GM21381 (cell line): ENCODE results near the gene NFIA.

Experiments
- ATAC-seq: cut with Tn5 transposase; IDR thresholded peaks from one replicate; pipeline ENCODE4 v1.9.1; 2021; ENCODE audit warnings: mild to moderate bottlenecking, moderate library complexity; ENCODE audit not compliant: unreplicated experiment

The NFIA gene

DNA sequence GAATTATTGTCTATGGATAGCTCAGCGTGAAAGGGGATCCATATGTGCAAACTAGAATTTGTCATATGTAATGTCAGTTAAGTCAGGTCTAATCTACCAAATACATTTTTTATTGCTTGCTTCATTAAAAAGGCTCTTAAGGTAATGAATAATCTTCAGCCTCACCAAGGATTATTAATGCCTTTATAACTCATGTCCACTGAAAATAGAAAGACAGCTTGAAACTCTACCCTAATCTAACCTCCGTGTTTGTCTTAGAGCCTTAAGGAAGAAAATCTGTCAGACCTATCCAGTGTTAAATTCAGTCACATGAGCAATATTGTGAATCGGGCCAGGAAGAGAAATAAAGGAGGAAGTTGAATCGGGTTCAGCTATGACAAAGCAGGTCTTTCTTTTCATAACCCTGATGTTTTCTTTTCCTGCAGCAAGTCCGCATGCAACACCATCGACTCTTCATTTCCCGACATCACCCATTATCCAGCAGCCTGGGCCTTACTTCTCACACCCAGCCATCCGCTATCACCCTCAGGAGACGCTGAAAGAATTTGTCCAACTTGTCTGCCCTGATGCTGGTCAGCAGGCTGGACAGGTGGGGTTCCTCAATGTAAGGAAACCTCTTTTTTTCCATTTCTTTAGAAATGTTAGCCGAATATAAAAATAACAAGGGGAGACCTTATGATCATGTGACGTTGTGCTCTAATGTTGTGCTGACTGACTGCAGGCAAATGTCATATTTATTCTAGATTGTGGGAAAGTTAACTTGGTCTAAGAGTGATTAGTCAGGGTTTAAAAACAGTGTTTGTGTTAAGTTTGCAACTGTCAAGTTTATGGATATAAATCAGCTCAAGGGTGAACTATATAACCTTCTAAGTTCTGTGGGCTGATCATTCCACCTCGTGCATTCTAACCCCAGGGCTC, 321.6 kb downstream of the NFIA start:
- ATAC-seq: no peak

DNA sequence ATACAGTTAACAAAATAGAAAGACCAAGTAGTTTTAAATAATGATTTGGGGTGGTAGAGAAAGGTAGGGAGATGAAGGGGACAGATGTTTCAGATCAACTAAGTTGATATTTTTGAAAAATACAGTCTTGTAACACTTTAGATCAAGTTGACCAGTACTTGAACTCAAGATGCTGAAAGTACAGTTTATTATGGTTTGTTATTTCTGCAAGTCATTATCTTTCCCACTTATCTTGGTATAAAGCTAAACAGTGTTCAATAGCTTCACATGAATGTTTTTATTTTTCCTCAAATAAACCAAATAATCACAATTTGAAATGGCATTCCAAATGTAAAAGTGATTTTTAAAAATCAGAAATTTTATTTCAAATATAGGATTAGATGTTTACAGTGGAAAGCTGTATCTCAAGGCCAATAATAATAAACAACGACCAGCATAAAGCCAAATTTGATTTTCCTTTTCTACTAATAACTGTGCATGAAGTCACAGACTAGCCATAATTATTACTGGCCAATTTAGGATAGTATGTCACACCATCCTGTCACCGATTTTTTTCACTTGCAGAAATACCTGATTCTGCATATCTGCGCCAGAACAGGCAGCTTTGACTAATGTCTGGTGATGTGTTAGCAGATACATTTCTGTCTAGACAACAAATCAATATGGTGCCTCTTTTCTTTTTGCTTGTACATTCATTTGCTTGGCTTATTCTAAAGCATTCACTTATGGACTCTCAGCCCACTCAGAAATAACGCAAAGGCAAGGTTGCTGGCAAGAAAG, 322.4 kb downstream of the NFIA start:
- ATAC-seq: no peak

DNA sequence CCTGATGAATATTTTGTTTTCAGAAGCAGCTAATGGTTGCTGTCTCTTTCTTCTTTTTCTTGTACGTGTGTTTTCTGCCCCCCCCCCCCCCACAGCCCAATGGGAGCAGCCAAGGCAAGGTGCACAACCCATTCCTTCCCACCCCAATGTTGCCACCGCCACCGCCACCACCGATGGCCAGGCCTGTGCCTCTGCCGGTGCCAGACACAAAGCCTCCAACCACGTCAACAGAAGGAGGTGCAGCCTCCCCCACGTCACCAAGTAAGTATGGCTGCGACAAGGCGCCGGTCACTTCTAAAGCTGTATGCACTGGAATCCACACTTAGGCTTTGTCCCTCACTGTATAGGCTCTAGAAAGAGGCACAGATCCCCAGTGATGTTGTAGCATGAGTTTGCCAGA, 324.1 kb downstream of the NFIA start:
- ATAC-seq: no peak

DNA sequence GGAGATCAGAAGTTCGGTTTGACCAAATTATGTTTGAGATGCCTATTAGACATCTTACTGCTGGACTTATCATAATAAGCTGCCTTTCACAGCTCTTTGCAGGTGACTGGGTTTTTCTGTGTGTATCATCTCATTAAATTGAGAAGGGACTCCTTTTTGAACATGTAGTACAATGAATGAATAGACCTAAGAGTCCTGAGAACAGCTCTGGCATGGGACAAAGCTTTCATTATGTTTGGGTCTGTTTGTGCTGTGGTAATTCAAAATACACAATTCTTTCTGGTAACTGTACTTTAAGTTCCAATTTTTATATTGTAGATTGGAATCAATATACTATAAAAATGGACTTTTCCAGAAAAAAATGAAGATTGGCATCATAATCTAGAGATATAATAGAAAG, 330.2 kb downstream of the NFIA start:
- no peak for ATAC-seq

DNA sequence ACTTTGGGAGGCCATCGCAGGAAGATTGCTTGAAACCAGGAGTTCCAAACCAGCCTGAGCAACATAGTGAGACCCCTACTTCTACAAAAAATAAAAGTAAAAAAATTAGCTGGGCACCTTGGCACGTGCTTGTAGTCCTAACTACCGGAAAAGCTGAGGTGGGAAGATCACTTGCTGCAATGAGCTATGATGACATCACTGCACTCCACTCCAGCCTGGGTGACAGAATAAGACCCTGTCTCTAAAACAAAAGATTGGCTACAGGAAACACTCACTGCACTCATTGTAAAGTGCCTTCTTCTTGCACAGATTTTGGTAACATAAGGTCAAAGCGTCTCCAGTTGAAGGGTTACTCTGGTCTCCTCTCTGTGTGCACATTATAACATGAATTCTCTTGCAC, 336.8 kb downstream of the NFIA start:
- ATAC-seq: no peak

DNA sequence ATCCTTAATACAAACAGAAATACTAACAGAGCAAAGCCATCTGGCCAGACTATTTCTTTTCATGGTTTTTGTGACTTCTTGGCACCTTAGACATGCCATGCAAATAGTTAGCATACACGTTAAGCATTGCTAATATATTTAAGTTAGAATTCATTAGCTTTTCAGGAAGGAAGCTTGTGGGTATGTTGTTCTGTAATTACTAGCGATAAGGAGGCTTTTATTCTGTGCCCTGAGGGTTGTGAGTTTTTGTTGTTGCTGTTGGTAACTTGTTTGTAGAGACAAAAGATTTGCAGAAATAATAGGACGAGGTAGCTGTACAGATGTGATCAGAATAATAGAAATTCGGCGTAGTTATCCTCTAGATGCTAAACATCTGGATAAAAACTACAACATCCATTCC, 337.3 kb downstream of the NFIA start:
- ATAC-seq: no peak

DNA sequence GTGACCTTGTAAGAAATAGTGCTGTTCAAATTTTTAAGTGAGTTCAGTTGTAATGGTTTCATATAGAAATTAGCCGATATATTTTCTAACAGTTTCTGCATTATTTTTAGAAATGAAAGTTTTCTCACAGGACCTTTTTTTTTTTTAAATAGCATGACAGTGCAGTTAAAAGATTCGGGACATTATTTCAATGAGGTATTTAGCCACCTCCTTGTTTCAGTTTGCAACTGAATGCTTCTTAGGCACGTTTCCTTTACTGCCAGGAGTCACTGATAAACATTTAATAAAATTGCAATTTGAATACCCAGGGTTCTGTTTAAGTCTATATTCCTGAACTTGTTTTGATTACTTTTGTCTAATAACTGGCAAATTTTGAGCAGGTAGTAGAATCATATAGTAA, 337.9 kb downstream of the NFIA start:
- ATAC-seq: no peak

DNA sequence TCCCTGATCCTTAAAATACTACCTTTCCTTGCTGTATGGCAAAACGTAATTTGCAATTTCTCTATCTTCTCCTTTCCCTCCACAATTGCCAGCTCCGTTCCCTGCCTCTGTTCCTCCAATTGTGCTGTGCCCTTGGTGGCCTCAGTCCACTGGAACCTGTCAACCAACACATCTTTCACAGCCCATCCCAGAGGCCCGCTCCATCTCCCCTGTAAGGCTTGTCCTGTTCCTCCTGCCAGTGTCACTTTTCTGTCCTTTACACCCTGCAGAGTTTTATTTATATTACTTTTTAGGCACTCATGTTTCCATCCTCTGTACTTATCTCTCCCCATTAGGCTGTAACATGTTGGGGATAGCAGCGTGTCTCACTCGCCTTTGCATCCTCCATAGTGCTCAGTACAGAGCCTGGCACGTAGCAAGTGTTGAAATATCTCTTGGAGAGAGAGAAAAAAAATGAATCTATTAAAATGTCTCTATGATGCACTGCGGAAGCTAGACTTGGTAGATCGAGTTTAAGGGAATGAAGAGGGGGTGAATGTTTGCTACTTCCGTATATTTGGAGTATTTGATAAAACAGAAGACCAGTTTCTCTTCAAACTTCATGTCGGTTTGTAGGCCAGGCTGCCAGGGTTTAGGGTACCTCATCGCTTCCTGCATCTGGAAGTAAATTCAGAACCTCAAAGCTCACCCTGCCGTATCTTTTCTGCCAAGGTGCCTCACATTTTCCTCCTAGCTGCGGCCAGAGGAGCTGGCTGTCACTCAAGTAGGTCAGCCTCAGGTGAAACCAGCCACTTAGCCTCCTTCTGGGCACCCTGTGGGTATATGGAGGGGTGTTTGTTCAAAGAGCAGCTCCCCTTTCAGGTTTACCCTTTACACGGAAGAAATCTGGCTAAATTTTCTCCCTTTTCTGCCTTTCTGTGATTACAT, 338.8 kb downstream of the NFIA start:
- ATAC-seq: no peak

DNA sequence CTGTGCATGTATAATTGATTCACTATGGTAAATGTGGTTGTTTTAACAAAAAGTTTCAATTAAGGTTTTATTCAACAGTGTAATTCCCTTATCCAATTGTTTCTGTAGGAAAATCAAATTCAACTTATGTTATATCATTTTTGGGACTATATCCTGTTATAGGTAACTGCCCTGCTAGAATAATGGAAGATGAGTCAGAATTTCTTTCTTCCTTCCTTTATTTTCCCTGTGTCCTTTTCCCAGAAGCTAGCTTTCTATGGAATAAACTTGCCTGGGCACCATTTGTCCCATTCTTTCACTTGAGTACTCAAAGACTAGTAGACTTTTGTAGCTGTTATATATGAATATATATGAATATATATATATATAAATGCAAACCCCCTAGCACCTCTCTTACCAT, 341.3 kb downstream of the NFIA start:
- ATAC-seq: no peak

DNA sequence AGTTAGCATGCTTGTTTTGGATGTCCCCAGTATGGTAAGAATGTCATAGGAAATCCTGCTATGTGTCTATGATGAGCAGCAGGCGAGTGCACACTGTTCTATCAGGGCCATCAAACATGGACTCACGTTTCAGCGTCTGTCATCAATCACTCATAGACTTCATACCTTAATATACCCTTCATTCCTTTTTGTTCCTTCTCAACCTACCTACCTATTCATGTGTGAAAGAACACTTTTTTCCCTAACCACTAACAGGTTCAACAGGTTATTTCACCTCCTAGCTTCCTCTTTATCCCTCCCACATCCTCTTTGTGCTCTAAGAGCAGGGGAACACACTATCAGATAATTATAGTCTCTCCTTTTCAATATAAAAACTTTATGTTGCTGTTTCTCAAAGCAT, 342.0 kb downstream of the NFIA start:
- ATAC-seq: no peak

DNA sequence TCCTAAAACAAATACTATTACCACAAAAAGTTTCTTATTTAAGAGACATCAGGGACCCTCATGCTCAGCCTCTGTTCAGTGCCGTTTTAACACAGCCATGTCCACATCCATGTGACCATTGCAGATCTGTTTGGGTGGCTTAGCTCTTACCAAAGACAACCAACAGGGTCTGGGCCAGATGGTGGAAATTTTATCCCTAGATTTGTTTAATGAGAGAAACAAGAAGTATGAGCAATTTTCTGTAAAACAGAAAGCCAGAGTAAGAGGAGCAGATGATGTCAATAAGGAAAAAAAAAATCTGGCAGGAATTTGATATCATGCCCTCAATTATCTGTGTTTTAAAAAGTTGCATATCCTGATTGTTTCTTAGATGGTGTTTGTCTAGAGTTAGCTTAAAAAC, 342.7 kb downstream of the NFIA start:
- no peak for ATAC-seq

DNA sequence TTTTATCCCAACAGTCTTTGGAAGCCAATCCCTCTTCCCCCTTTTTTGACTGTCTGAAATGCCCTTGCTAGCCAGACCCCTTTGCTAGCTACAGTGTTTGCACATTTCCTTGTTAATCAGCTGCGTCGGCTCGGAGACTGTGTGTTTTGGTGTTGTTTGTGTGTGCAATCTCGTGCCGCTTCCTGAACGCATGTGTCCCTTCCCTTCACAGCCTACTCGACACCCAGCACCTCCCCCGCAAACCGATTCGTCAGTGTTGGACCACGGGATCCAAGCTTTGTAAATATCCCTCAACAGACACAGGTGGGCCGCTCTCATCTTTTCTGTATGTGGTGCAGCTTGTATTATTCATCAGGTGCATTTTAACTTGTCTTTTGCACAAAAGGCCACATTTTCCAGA, 343.9 kb downstream of the NFIA start:
- ATAC-seq: no peak

DNA sequence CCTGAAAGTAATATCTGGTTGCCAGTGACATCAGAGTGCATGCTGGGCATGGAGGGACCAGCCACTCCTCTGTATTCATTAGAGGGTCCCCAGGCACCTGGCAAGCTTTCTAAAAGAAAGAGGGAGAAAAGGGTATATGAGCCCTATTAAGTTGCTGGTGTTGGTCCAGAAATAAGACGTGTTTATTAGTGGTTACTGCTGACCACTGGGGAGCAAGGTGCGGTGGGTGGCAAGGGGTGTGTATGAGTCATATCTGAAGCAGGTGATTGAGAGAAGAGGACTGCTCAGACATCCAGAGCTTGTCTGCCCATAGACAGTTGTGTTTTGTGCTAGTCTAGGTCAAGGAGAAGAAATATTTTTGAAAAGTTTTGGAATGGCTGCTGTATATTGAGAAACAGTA, 344.5 kb downstream of the NFIA start:
- ATAC-seq: no peak

DNA sequence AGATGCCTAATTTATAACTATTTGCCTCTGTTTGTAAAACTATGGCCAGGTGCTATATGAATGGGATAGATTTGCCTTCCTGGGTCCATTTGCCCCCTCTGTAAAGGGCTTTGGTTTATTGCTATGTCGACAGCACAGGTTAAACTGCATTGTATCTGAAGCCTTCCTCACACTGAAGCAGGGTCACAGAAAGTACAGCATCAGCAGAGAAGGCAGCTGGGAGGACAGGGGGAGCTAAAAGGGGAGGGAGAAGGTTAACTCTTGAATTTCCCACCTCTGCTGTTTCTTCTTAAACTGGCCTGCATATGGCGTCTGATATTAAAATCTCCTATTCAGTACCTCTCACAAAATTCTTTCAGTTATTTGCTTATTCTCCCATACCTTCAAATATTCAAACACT, 345.1 kb downstream of the NFIA start:
- ATAC-seq: no peak

DNA sequence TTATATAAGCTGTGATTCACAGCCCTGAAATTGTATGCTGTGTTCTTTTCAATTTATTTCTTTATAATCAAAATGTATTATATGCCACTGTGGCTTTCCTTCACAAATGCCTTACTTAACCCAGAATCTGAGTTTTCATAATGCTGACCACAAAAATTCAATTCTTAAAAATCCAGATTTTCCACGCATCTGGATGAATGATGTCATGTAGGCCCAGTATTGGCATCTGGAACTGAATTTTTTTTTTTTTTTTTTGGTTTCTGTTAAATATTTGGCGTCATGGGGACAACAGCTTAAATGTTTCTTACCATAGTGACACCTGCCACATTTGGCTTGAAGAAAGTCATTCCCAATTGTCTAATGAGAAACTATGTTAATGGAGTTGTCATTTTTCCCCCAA, 345.8 kb downstream of the NFIA start:
- no peak for ATAC-seq

DNA sequence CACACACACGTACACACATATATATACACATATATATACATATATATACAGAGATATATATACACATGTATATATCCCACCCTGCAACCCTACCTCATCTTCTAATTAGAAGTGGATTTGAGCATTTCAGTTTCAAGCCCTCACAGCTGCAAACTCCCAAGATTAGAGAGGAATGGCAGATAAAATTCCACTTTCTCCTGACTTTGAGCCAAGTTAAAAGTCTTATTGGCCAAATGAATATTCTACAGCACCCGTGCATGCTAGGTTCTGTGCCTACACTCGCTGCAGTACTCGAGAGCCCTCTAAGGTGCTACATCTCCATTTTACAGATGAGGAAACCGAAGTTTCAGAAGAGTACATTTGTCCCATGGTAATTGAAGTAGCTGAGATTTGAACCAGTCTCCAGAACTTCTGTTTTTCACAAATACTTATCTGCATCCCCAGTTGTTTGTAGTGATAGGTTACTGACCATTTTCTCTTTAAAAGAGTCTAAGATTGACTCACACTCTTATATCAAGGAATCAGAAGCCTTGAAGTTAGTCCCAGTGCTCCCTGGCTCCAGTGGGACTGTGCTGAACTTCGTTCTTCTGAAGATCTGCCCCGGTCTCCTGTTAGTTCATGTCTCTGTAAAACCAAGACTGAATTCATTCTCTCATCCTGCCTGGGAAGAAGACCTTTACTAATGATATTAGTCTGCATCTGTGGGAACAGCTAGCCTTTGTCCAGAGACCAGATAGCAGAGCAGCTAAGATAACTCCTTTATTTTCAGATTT, 350.4 kb downstream of the NFIA start:
- no peak for ATAC-seq

DNA sequence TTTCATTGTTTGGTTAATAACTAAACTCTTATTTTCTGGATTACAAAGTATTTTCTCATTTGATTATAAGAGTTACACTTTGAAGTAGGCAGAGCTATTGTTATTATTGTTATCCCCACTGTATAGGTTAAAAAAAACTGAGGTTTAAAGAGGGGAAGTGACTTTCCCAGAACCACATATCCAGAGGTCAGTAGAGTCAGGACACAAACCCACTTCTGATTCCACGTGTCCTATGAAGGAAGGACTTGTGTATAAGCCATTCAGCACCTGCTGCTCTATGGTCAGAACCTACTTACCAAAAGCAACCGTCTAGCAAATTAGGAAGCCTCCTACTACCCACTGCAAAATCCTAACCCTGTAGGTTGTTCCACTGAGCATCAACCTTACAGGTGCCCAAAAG, 351.3 kb downstream of the NFIA start:
- no peak for ATAC-seq

DNA sequence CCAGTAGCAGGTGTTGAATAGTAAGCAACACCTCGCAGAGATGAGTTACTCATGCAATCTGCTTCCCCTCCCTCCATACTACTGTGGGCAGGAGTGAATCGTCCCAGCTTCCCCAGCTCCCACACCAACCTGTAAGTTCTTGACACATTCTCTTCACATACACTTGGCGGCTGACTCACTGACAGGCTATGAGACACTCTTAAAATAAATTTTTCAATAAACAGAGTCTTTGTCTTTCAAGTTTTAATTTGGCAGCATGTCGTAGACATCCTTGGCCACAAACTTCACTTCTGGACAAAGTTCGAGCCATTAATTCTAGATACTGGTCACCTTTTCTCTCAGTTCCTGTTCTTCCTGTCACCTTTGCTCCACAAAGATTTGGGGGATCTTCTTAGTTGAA, 351.9 kb downstream of the NFIA start:
- no peak for ATAC-seq

DNA sequence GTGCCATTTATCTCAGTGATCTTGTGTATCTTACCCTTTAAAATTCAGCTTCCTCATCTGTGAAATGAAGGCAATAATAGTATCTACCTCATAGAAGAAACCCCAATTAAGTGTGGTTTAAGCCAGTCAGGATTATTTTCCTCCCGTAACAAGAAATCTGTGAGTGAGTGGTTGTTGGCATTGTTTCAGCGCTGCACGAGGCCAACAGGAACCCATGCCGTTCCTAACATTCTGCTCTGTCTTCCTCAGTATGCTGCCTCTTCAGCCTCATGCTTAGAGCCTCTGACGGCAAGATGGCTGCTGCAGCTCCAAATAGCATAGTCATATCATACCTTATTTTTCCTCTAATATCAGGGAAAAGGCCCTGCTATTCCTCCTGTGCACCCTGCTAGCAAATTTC, 352.9 kb downstream of the NFIA start:
- ATAC-seq: no peak

DNA sequence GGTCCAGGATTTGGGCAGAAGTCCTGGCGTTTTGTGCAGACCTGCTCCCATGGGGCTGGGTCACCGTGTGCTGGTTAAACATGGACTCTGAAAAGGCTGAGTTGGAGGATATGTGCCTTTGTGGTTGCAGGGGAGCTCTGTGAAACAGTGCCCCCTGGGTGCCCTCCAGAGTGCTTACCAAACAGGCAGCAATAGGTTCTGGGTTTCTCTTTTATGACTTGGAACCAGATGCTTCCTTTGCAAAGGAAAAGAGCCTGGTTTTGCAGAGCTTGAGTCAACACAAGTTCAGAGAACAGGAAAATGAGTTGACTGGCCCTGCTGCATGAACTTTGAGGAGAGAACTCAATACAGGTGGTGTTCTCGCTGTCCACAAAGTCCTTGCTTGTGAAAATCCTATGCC, 353.7 kb downstream of the NFIA start:
- no peak for ATAC-seq
